ENCODE measurements around the gene CHD5.

Gene CHD5

GRCh38 chr1:6172549-6172948 lies 7.6 kb downstream of the CHD5 start:
- no peak for DNase-seq

- no peak for DNase-seq
These were observed 8.5 kb downstream of the CHD5 start for GRCh38 chr1:6171548-6172124.

GRCh38 chr1:6170742-6171201 lies 9.3 kb downstream of the CHD5 start:
- no peak for DNase-seq

- DNase-seq, result no peak
These were observed 9.9 kb downstream of the CHD5 start for GRCh38 chr1:6170116-6170741.

GRCh38 chr1:6168947-6169586 lies 11.1 kb downstream of the CHD5 start:
- DNase-seq, result no peak

GRCh38 chr1:6167391-6168303 lies 12.5 kb downstream of the CHD5 start:
- no peak for DNase-seq

- no peak for DNase-seq
These were observed 13.3 kb downstream of the CHD5 start for GRCh38 chr1:6166655-6167390.

- DNase-seq, result no peak
These were observed 13.9 kb downstream of the CHD5 start for GRCh38 chr1:6166221-6166620.

GRCh38 chr1:6165441-6165985 lies 14.6 kb downstream of the CHD5 start:
- no peak for DNase-seq

GRCh38 chr1:6165027-6165426 lies 15.1 kb downstream of the CHD5 start:
- DNase-seq, result no peak

- DNase-seq, result no peak
These were observed 16.0 kb downstream of the CHD5 start for GRCh38 chr1:6163973-6164617.

- no peak for DNase-seq
These were observed 16.7 kb downstream of the CHD5 start for GRCh38 chr1:6163191-6163972.

GRCh38 chr1:6162773-6163172 lies 17.3 kb downstream of the CHD5 start:
- no peak for DNase-seq

GRCh38 chr1:6162341-6162740 lies 17.8 kb downstream of the CHD5 start:
- no peak for DNase-seq

- no peak for DNase-seq
These were observed 21.9 kb downstream of the CHD5 start for GRCh38 chr1:6158181-6158580.

- peak; percentile 66 for DNase-seq
These were observed 22.5 kb downstream of the CHD5 start for GRCh38 chr1:6157528-6158174.

GRCh38 chr1:6157132-6157527 lies 23.0 kb downstream of the CHD5 start:
- no peak for DNase-seq

GRCh38 chr1:6154525-6155319 lies 25.4 kb downstream of the CHD5 start:
- no peak for DNase-seq

- no peak for DNase-seq
These were observed 27.2 kb downstream of the CHD5 start for GRCh38 chr1:6152882-6153281.

GRCh38 chr1:6152181-6152580 lies 27.9 kb downstream of the CHD5 start:
- DNase-seq, result no peak
